PC-3 (cell line): Measurements from ENCODE around the gene PTK6.

Experiments used
- EZH2 ChIP-seq: fragments of 300-600 bp; sonication (generic); IDR thresholded peaks from one replicate; pipeline ENCODE4 v1.6.1; 2017; ENCODE audit warnings: antibody characterized with exemption, mild to moderate bottlenecking, low read length; ENCODE audit not compliant: unreplicated experiment
- TF ChIP-seq, protein P1 (sequence below): fragments of 300-600 bp; sonication (generic); conservative IDR thresholded peaks from 2 replicates; pipeline ENCODE4 v1.5.1; 2017; ENCODE audit warnings: antibody characterized with exemption, low read depth, mild to moderate bottlenecking, low read length

DNA sequence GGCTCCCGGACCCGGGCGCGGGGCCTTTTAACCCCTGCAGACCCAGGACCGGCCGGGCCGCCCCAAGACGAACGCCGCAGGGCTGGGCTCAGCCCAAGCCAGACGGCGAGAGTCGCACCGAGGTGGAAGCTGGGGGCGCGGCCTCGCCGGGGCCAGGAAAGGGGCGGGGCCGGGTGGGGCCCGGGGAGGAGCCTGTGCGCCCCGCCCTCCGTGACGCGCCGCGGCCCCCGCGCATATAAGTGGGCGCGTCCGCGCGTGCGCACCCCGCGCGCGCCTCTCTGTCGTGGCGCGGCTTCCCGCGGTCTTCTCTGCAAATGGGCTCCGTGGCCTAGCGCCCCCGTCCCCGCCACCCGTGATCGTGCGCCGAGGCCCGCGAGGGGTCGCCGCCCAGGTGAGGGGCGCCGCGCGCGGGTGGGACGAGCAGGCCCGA is 16.7 kb downstream of the PTK6 start, which contains the start of gene PPDPF:
- no peak for TF ChIP-seq EZH2
- TF ChIP-seq, protein P1, sequence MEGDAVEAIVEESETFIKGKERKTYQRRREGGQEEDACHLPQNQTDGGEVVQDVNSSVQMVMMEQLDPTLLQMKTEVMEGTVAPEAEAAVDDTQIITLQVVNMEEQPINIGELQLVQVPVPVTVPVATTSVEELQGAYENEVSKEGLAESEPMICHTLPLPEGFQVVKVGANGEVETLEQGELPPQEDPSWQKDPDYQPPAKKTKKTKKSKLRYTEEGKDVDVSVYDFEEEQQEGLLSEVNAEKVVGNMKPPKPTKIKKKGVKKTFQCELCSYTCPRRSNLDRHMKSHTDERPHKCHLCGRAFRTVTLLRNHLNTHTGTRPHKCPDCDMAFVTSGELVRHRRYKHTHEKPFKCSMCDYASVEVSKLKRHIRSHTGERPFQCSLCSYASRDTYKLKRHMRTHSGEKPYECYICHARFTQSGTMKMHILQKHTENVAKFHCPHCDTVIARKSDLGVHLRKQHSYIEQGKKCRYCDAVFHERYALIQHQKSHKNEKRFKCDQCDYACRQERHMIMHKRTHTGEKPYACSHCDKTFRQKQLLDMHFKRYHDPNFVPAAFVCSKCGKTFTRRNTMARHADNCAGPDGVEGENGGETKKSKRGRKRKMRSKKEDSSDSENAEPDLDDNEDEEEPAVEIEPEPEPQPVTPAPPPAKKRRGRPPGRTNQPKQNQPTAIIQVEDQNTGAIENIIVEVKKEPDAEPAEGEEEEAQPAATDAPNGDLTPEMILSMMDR: no peak
